DND-41 (cell line): Measurements from ENCODE around the gene HS2ST1.

Experiments used
- CTCF ChIP-seq: IDR thresholded peaks from 2 replicates; pipeline ENCODE4 v1.5.1; 2012; ENCODE audit warnings: borderline replicate concordance, low read length, moderate library complexity, mild to moderate bottlenecking; ENCODE audit not compliant: poor library complexity, severe bottlenecking; ENCODE audit errors: extremely low read depth
- EZH2 ChIP-seq: IDR thresholded peaks from 3 replicates; pipeline ENCODE4 v1.6.1; 2012; ENCODE audit warnings: borderline replicate concordance, low read depth, mild to moderate bottlenecking, moderate library complexity, low read length, inconsistent platforms; ENCODE audit not compliant: severe bottlenecking

DNA sequence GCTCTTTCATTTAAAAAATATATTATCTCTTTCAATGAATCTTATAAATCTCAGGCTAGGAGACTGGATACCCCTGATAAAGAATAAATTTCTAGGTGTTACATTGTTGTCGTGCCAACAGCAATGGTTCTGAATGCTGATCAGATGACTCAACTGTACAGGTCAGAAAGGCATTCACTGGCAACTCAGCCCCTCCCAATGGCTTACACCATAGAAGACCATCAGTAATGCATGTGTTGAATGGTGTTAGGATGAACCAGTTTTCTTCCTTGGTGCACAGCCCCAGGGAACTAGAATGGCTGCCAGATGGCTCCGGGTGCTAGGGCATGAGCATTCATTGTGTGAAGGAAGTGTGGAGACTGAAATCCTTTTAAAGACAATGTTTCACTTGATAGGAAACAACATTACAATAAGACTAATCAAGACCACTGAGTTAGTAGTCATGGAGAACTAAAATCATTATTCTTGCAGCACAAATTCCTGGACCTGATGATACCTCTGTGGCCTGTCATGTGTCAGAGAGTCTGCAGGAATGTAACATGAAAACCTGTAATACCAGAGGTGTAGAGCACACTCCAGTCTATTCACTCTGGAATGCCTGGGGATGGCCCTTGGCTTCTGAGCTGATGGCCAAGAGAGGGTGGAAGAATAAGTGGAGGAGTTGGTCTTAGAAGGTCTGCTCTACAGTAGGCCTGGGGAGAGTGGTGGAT lies 226.6 kb downstream of the HS2ST1 start:
- TF ChIP-seq CTCF: no peak
- TF ChIP-seq EZH2: no peak
